ENCODE results near the gene EARS2. TPM values are rescaled to one million over a fixed set of nuclear protein-coding genes. Genes with fewer than 3 reads are reported as not detected.

EARS2 gene
- total RNA-seq, 1 donor from 2014 or later, result 8.3 TPM

GRCh38 chr16:23500212-23500861, 56.8 kb downstream of the EARS2 start:
- no peak overlapping the region for H3K4me3 Mint-ChIP-seq (ENCODE audit: unreplicated experiment)
- H3K9me3 Mint-ChIP-seq (ENCODE audit: unreplicated experiment), result peaks cover 10% of the 10 kb centered on the region
- no peak for TF ChIP-seq CTCF (IDR thresholded peaks at IDR 0.05; ENCODE audit: partially characterized antibody, unreplicated experiment)
- no peak for DNase-seq
- peaks cover 47% of the 10 kb centered on the region for H3K4me1 Mint-ChIP-seq (ENCODE audit: low read depth, unreplicated experiment)
- no peaks in the 10 kb centered on the region for H3K36me3 Mint-ChIP-seq (ENCODE audit: unreplicated experiment)
- H3K27me3 Mint-ChIP-seq (ENCODE audit: unreplicated experiment), result peaks cover 10% of the 10 kb centered on the region
- no peak overlapping the region for H3K27ac Mint-ChIP-seq (ENCODE audit: unreplicated experiment)

GRCh38 chr16:23499801-23500200, 57.3 kb downstream of the EARS2 start:
- Mint-ChIP-seq H3K27ac (ENCODE audit: unreplicated experiment) (no peak overlapping the region), H3K4me1 (ENCODE audit: low read depth, unreplicated experiment) (peaks cover 44% of the 10 kb centered on the region), H3K9me3 (ENCODE audit: unreplicated experiment) (peaks cover 10% of the 10 kb centered on the region), H3K27me3 (ENCODE audit: unreplicated experiment) (peaks cover 9% of the 10 kb centered on the region), H3K4me3 (ENCODE audit: unreplicated experiment) (no peak overlapping the region), H3K36me3 (ENCODE audit: unreplicated experiment) (no peaks in the 10 kb centered on the region)
- DNase-seq, result no peak
- no peak for TF ChIP-seq CTCF (IDR thresholded peaks at IDR 0.05; ENCODE audit: partially characterized antibody, unreplicated experiment)

GRCh38 chr16:23498863-23499262, 58.3 kb downstream of the EARS2 start:
- H3K36me3 Mint-ChIP-seq (ENCODE audit: unreplicated experiment), result no peaks in the 10 kb centered on the region
- H3K27ac Mint-ChIP-seq (ENCODE audit: unreplicated experiment), result no peak overlapping the region
- peaks cover 10% of the 10 kb centered on the region for H3K9me3 Mint-ChIP-seq (ENCODE audit: unreplicated experiment)
- no peak overlapping the region for H3K4me3 Mint-ChIP-seq (ENCODE audit: unreplicated experiment)
- DNase-seq, result no peak
- H3K4me1 Mint-ChIP-seq (ENCODE audit: low read depth, unreplicated experiment), result peaks cover 39% of the 10 kb centered on the region
- TF ChIP-seq CTCF (IDR thresholded peaks at IDR 0.05; ENCODE audit: partially characterized antibody, unreplicated experiment), result no peak
- peaks cover 8% of the 10 kb centered on the region for H3K27me3 Mint-ChIP-seq (ENCODE audit: unreplicated experiment)

- DNase-seq, result no peak
- Mint-ChIP-seq H3K36me3 (ENCODE audit: unreplicated experiment) (no peaks in the 10 kb centered on the region), H3K4me3 (ENCODE audit: unreplicated experiment) (no peak overlapping the region), H3K4me1 (ENCODE audit: low read depth, unreplicated experiment) (peaks cover 32% of the 10 kb centered on the region), H3K27me3 (ENCODE audit: unreplicated experiment) (peaks cover 4% of the 10 kb centered on the region), H3K27ac (ENCODE audit: unreplicated experiment) (peak overlapping the region; percentile 11), H3K9me3 (ENCODE audit: unreplicated experiment) (peaks cover 4% of the 10 kb centered on the region)
- TF ChIP-seq CTCF (IDR thresholded peaks at IDR 0.05; ENCODE audit: partially characterized antibody, unreplicated experiment), result no peak
Measured at GRCh38 chr16:23497543-23497868, 59.6 kb downstream of the EARS2 start.

- Mint-ChIP-seq H3K9me3 (ENCODE audit: unreplicated experiment) (no peaks in the 10 kb centered on the region), H3K4me3 (ENCODE audit: unreplicated experiment) (no peak overlapping the region), H3K36me3 (ENCODE audit: unreplicated experiment) (no peaks in the 10 kb centered on the region), H3K27ac (ENCODE audit: unreplicated experiment) (peak overlapping the region; percentile 11), H3K27me3 (ENCODE audit: unreplicated experiment) (peaks cover 2% of the 10 kb centered on the region), H3K4me1 (ENCODE audit: low read depth, unreplicated experiment) (peaks cover 27% of the 10 kb centered on the region)
- DNase-seq, result no peak
- TF ChIP-seq CTCF (IDR thresholded peaks at IDR 0.05; ENCODE audit: partially characterized antibody, unreplicated experiment), result no peak
Measured at GRCh38 chr16:23496821-23497542, 60.2 kb downstream of the EARS2 start.

Measured in glutamatergic neuron (in vitro differentiated cells).